ENCODE data around the gene C2orf42.

GRCh38 chr2:70113359-70114070 lies 77.3 kb downstream of the C2orf42 start:
- TF ChIP-seq, protein P1, sequence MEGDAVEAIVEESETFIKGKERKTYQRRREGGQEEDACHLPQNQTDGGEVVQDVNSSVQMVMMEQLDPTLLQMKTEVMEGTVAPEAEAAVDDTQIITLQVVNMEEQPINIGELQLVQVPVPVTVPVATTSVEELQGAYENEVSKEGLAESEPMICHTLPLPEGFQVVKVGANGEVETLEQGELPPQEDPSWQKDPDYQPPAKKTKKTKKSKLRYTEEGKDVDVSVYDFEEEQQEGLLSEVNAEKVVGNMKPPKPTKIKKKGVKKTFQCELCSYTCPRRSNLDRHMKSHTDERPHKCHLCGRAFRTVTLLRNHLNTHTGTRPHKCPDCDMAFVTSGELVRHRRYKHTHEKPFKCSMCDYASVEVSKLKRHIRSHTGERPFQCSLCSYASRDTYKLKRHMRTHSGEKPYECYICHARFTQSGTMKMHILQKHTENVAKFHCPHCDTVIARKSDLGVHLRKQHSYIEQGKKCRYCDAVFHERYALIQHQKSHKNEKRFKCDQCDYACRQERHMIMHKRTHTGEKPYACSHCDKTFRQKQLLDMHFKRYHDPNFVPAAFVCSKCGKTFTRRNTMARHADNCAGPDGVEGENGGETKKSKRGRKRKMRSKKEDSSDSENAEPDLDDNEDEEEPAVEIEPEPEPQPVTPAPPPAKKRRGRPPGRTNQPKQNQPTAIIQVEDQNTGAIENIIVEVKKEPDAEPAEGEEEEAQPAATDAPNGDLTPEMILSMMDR (IDR thresholded peaks at IDR 0.05; ENCODE audit: borderline replicate concordance, extremely low read depth, low read length, poor library complexity, severe bottlenecking) = no peak
- no peak for TF ChIP-seq EZH2 (IDR thresholded peaks at IDR 0.05; ENCODE audit: borderline replicate concordance, low read depth, low read length, severe bottlenecking)

Data from DND-41 (cell line).